ENCODE data around the gene TM4SF5.

The TM4SF5 gene, protein sequence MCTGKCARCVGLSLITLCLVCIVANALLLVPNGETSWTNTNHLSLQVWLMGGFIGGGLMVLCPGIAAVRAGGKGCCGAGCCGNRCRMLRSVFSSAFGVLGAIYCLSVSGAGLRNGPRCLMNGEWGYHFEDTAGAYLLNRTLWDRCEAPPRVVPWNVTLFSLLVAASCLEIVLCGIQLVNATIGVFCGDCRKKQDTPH

DNA sequence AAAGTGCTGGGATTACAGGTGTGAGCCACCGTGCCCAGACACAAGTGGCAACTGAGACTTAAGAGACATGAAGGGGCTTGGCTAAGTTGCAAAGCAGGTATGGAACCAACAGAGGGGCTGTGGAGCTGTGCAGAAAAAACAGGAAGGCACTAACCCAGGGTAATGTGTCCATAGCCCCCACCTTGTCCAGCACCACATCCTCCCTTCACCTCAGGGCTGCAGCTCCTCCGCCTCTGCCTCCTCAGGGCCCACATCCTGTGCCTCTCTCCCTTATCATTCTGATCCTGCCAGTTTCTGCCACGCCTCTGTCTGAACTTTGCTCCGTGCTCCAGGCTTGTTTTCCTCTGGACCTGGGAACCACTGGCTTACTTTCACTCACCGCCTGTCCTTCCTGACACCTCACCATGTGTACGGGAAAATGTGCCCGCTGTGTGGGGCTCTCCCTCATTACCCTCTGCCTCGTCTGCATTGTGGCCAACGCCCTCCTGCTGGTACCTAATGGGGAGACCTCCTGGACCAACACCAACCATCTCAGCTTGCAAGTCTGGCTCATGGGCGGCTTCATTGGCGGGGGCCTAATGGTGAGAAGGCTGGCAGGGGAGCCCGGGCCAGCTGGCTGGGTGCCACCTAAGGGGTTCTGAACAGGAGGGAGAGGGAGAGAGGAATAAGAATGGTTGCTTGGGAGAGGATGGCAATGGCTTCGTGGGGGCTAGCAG is at the start of gene TM4SF5:
TM4SF5 (plus strand) TSS at position 368 of the 716 bp plus-strand sequence; CDS start at position 405, 37 bp downstream.
- DNase-seq = no peak

- DNase-seq = no peak
Observed at GRCh38 chr17:4722678-4723240, 48.9 kb upstream of the TM4SF5 start.

DNA sequence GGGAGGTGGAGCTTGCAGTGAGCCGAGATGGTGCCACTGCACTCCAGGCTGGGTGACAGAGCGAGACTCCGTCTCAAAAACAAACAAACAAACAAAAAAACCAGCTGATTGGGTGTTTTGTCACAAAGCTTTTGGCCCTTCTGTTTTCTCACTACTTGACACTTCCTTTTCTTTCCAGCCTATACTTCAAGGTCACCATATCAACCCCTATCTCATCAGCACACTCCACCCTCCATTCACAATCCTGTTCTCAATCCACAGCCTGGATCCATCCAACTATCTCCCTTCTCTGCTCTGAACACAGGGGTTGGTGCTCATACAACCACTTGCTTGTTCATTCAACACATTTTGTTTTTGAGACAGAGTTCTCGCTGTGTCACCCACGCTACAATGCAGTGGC is 47.0 kb upstream of the TM4SF5 start:
- DNase-seq = no peak

- DNase-seq = no peak
Observed at GRCh38 chr17:4725646-4726310, 45.9 kb upstream of the TM4SF5 start.

GRCh38 chr17:4728124-4728523 is 43.6 kb upstream of the TM4SF5 start:
- no peak for DNase-seq

DNA sequence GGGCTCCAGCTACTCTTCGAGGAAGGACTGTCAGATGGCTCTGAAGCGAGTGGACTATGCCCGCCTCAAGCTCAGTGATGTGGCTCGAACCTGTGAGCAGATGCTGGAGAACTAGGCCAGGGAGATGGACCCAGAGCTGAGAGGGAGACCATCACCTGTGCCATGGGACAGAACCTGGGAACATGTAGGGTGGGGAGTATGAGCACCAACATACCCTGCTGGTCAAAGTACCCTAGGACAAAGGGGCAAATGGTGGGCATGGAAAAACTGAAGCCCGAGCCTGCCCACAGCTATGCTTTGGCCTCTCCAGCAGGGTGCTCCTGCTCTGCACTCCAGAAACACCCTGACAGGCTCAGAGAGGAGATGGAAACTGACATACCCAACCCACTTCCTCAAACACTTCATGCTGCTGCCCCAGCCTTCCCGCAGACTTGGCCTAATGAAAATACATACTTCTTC is 38.6 kb upstream of the TM4SF5 start:
- DNase-seq = no peak

GRCh38 chr17:4734857-4735475 is 36.7 kb upstream of the TM4SF5 start:
- no peak for DNase-seq

- no peak for DNase-seq
Observed at GRCh38 chr17:4735876-4736651, 35.6 kb upstream of the TM4SF5 start.

DNA sequence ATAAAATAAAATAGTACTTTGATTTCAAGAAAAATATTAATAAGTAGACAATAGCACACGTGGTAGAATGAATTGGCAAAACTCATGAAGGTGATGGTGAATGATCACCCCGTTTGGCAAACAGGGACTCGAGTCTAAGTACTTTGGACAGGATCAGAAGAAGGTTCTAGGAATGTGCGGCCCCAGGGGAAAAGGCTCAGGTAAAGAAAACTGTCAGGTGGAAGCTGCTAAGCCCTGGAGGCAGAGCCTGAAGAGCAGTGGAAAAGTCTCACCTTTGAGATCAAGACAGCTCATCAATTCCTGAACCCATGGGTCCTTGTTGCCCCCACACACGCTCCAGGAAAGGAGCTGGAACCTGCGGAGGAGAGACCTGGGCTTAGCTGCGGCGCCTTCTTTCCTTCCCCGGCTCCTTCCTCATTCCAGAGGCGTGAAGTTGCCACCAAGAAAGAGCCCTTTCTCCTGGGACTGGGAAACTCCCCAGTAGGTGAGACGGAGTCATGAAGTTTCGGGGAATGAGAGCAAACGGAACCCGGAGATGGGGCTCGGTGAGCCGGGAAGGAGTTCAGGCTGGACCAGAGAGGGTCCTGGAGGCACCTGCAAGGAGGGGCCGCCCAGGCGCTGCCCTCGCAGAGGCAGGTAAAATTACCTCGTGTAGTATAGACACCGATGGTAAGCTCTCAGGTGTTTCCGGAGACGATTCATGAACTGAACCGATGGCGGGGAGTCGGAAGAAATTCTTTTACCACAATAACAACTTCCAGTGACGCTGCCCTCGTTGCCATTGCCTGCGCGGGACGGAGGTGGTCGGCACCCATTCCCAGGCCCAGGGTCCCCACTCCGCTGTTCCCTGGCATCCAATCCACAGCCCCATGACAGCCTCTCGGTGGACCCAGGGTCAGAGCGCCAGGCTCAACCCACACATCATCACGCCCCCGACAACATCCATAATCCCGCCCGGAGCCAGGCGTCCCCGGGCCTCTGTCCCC is 33.3 kb upstream of the TM4SF5 start:
- DNase-seq = no peak

GRCh38 chr17:4739122-4740024 is 32.3 kb upstream of the TM4SF5 start, which contains the start of the genes CXCL16 and ZMYND15:
Gene CXCL16, minus strand, starts transcription at chr17:4739928. Its CDS starts 589 bp downstream, at chr17:4739339.
Gene ZMYND15, plus strand, starts transcription at chr17:4739833. Its CDS starts 716 bp downstream, at chr17:4740549.
- DNase-seq = peak; percentile 53

DNA sequence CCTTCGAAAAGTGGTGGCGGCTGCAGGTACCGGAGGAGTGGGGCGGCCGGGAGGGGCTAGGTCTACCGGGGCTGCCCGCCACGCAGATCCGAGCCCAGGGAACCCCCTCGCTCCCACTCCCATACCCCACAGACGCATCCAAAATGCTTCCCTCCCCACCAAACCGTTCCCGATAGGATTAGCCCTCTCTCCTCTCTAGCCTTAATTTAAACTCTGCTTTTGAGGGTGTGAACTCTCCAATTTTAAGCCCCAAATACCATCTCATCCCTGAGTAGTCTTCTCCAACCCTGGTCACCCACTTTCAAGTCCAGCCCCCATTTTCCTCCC is 31.7 kb upstream of the TM4SF5 start:
- DNase-seq = no peak

DNA sequence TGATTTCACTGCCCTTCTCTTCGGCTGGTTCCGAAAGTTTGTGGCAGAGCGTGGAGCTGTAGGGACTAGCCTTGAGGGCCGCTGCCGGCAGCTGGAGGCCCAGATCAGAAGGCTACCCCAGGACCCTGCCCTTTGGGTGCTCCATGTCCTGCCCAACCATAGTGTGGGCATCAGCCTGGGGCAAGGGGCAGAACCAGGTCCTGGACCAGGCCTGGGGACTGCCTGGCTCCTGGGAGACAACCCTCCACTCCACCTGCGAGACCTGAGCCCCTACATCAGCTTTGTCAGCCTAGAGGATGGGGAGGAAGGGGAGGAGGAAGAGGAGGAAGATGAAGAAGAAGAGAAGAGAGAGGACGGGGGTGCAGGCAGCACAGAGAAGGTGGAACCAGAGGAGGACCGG is 31.1 kb upstream of the TM4SF5 start:
- no peak for DNase-seq

DNA sequence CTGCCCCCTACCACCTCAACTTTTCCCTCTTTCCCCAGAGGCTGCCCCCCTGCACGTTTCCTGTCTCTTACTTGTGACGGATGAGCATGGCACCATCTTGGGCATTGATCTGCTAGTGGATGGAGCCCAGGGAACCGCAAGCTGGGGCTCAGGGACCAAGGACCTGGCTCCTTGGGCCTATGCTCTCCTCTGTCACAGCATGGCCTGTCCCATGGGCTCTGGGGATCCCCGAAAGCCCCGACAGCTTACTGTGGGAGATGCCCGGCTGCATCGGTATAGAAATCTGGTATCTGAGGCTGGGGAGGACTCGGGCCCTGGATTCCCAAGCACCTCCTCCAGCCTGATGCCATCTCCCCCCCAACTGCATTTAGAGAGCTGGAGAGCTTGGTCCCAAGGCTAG is 30.1 kb upstream of the TM4SF5 start:
- DNase-seq = no peak

GRCh38 chr17:4742133-4742532 is 29.6 kb upstream of the TM4SF5 start:
- DNase-seq = no peak

GRCh38 chr17:4742629-4743028 is 29.1 kb upstream of the TM4SF5 start:
- DNase-seq = no peak

DNA sequence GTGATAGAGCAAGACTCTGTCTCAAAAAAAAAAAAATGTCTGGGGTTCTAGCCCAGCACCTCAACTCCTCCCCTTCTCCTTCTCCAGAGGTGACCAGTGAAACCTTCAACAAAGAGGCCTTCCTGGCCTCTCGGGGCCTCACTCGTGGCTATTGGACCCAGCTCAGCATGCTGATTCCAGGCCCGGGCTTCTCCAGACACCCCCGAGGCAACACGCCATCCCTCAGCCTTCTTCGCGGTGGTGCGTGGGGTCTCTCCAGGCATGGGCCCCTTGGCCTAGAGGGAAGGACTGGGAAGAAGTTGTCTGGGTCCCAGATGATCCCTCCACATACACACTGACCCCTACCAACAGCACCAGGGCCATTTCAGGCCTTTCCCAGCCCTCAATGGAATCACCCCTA is 28.5 kb upstream of the TM4SF5 start:
- DNase-seq = no peak

- DNase-seq = no peak
Observed at GRCh38 chr17:4743898-4744297, 27.8 kb upstream of the TM4SF5 start.

DNA sequence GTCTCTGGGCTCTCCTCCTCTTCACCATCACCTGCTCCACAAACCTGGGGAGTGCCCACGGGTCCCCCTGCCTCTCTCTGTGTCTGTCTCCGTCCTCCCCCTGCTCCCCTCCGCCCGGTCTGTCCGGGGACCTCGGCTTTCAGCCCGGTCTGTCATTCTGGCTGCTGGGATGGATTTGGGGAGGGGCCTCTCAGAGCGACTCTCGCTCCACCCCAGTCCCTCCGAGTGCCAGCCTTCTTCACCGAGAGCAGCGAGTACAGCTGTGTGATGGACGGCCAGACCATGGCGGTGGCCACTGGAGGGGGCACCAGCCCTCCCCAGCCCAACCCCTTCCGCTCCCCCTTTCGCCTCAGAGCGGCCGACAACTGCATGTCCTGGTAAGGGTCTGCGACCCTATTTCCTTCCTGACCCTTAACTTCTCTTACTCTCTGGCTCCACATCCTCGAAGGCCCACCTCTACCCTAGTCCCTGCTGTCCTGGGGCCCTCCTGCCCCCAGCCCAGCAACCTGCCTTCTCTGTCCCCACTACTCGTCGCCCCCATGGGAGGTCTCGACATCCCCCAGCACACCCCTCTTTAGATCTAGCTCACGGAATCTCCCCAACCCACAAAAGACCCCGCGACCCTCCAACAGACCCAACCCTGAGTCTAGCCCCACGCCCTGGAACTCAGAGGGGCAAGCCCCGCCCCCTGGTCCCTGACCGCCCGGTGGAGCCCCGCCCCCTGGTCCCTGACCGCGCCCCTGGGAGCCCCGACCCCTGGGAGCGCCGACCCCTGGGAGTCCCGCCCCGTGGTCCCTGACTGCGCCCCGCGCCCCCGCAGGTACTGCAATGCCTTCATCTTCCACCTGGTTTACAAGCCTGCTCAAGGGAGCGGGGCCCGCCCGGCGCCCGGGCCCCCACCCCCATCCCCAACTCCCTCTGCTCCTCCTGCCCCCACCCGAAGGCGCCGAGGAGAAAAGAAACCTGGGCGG is 26.4 kb upstream of the TM4SF5 start:
- no peak for DNase-seq

GRCh38 chr17:4747847-4748246 is 23.8 kb upstream of the TM4SF5 start:
- no peak for DNase-seq

All from NCI-H510A treated with DMSO at 0.1 percent for 48 hours (cell line).